Measurements from ENCODE around the gene USP46.

The USP46 gene

GRCh38 chr4:52568351-52568750 is 90.8 kb downstream of the USP46 start:
- no peak for DNase-seq

GRCh38 chr4:52566136-52567031 is 92.7 kb downstream of the USP46 start:
- no peak for DNase-seq

GRCh38 chr4:52560844-52561280 is 98.2 kb downstream of the USP46 start:
- no peak for DNase-seq

DNA sequence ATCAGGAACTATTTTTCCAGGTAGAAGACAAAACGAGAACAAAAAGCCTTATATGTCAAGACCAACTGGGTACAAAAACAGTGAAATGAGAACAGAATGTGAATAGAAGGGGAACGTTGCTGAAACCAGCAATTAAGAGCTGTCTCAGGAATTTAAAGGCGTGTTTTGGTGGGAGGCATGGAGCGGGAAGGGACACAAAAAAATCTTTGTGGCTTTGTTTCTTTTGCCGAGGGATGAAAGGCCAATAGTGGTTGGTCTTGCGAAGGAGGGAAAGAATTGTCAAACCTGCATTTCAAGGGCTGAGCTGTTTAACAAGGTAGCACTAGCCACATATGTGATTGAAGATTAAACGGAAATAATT is 103.8 kb downstream of the USP46 start:
- DNase-seq = no peak

GRCh38 chr4:52554612-52555355 is 104.3 kb downstream of the USP46 start:
- DNase-seq = no peak

DNA sequence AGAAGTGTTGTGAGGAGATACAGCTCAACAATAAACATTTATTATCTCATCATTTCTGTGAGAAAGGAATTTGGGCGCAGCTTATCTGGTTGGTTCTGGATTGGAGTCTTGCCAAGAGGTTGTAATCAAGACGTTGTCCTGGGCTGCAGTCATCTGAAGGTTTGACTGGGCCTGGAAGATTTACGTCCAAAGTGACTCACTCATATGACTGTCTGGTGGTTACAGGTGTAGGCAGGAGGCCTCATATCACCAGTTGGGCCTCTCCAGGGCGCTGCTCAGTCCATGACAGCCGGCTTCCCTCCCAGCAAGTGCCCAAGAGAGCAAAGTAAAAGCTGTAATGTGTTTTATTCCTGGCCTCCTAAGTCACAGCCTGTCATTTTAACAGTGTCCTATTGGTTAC is 106.3 kb downstream of the USP46 start:
- DNase-seq = peak; percentile 47

GRCh38 chr4:52551487-52551886 is 107.6 kb downstream of the USP46 start:
- DNase-seq = no peak

DNA sequence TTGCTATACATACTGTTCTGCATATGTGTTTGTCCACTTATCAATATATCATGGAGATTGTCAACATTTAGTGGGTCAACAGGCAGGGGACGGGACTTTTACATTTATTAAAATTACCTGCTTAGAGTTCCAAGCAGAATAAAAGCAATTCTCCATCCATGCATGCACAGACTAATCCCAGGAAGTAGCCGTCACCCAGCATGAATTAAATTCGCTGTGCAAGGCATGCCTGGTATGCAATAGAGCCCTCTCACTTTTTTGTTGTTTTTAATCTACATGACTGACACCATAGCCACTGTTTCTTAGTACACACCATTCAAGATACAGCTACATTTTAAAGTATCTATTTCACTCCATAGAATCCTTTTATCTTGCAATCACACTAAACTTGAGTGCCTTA is 108.9 kb downstream of the USP46 start:
- no peak for DNase-seq

DNA sequence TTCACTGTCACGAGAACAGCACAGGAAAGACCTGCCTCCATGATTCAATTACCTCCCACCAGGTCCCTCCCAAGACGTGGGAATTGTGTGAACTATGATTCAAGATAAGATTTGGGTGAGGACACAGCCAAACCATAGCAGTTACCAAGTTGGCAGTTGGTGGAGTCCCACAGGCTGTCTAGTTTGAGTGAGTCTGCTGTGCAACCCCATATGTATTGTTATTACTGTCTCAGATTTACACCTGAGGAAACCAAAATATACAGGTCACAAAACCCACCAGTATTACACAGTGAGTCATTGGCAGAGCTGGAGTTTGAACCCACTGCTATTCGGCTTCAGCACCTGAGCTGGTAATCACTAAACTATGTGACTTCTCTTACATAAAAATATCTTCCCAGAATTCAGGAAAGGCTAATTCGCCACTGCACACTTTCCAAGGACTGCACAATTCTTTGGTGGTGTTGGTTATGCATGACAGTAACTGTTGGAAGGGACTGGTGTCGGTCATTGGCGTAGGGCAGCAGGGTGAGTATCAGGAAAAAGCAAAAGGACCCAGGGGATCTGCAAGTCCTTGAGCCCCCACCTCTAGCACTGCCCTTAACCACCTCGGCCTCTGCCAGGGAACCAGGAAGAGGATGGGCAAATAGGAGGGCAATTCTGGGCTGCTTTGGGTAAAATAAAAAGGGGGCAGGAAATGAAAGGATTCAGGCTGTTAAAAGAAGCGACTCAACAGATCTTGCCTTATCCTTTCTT is 110.1 kb downstream of the USP46 start:
- no peak for DNase-seq

GRCh38 chr4:52546449-52546848 is 112.7 kb downstream of the USP46 start:
- DNase-seq = no peak

DNA sequence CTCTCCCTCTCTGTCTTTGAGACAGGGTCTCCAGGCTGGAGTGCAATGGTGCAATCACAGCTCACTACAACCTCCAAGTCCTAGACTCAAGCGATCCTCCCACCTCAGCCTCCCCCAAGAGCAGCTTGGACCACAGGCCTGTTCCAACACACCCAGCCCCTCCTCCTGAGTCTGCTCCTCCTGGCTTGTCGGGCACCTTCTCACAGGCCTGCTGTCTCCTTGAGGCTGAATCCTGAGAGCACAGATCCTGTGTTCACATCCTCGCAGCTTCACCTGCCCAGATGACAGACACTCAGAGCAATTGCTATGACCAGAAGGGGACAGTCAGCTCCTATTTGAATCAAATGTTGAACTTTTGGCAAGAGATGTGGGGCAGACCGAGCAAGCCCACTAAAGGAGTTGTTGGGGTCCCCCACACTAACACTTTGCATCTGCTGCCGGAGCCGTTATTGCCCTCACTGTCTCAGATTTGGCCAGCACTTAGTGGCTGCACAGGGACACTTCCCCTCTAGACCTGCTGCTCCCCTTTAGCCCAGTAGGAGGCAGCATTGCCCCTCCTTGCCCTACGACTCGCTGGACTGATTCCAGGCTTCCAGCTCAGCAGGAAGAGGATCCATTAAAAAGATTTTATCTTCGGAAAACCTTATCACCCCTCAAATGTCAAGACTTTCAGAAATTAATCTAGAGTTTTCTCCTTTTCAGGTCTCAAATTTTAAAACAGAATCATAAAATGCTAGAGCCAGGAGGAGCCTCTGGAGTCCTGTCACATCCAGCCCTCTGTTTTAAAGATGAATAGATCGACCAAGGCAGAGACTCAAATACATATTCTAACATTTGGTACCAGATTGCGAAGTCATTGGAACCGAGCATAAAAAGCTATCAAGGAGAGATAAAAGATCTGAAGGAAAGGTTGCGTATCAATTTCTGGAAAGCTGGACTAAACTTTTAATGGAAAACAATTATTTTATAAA is 113.7 kb downstream of the USP46 start:
- DNase-seq = peak; percentile 71
